Heart left ventricle (tissue), 16 donors: ENCODE measurements around the gene PLAC8. TPM values are rescaled to one million over a fixed set of nuclear protein-coding genes. Genes with fewer than 3 reads are reported as not detected.
"Not testable (repeated sequence)": the region's sequence is repeated elsewhere in the genome, so short reads cannot be mapped to it uniquely, and the experiment has no call there.

ENCODE experiments used
- ATAC-seq, 4 donors: fragments of 200-7000 bp; cut with Tn5 transposase; one replicate each; pipeline ENCODE4 v1.9.1; 2020 to 2022; ENCODE audit warnings: moderate library complexity in 4 of 4, mild to moderate bottlenecking in 3 of 4, moderate number of reproducible peaks in 1 of 4
- DNase-seq, 5 donors: peaks; one replicate each; pipeline ENCODE4 v3.0.0-alpha.2; 2020
- H3K27ac ChIP-seq, 12 donors: fragments of 200-600 bp; sonication (generic) in 4 of 12; one replicate each; pipeline versions ENCODE4 v1.5.0 to v1.8.0; 2016 to 2022; ENCODE audit warnings: mild to moderate bottlenecking in 2 of 12
- H3K27me3 ChIP-seq, 9 donors: fragments of 200-600 bp; sonication (generic) in 2 of 9; one replicate each; pipeline versions ENCODE4 v1.5.1 to v1.8.0; 2016 to 2022; ENCODE audit warnings: mild to moderate bottlenecking in 3 of 9
- H3K36me3 ChIP-seq, 9 donors: fragments of 200-600 bp; sonication (generic) in 2 of 9; one replicate each; pipeline versions ENCODE4 v1.5.0 to v1.8.0; 2018 to 2022; ENCODE audit warnings: mild to moderate bottlenecking in 2 of 9
- H3K4me1 ChIP-seq, 12 donors: fragments of 200-600 bp; sonication (generic) in 4 of 12; one replicate each; pipeline versions ENCODE4 v1.5.0 to v1.8.0; 2016 to 2022; ENCODE audit warnings: mild to moderate bottlenecking in 3 of 12
- H3K4me3 ChIP-seq, 12 donors: fragments of 200-600 bp; sonication (generic) in 4 of 12; one replicate each; pipeline versions ENCODE4 v1.5.0 to v1.8.0; 2017 to 2022; ENCODE audit warnings: mild to moderate bottlenecking in 9 of 12, moderate library complexity in 4 of 12
- H3K9me3 ChIP-seq, 12 donors: fragments of 200-600 bp; sonication (generic) in 4 of 12; one replicate each; pipeline versions ENCODE4 v1.5.0 to v1.8.0; 2016 to 2022; ENCODE audit warnings: mild to moderate bottlenecking in 1 of 12
- CTCF ChIP-seq, 12 donors: fragments of 200-600 bp; sonication (generic) in 4 of 12; IDR thresholded peaks; one replicate each; pipeline versions ENCODE4 v1.5.0 to v1.8.0; 2018 to 2022; ENCODE audit warnings: antibody characterized with exemption in 12 of 12, mild to moderate bottlenecking in 5 of 12
- POLR2A ChIP-seq, 2 donors: fragments of 450-650 bp; IDR thresholded peaks; one replicate each; pipeline ENCODE4 v1.6.1; 2017; ENCODE audit warnings: antibody characterized with exemption in 2 of 2, mild to moderate bottlenecking in 2 of 2, moderate library complexity in 2 of 2
- WGBS, 4 donors: extraction: QIAGEN DNeasy Blood & Tissue Kit in 2 of 4; methylation state at CpG; one replicate each; pipeline versions ENCODE4 v1.1.5 to v1.1.7; 2013 to 2018; 5-methylcytosine and 5-hydroxymethylcytosine counted together
- intact Hi-C, 10 donors: fragments of 100-400 bp; cut with DNase I; formaldehyde crosslinking; loops; one replicate each; pipeline versions ENCODE4 v1.11.1 to v1.14.2; 2022
- polyA plus RNA-seq, 2 donors: library from polyadenylated mRNA; stranded (reverse); fragments of 200-250 nt; gene quantifications; one replicate each; pipeline ENCODE4 v1.2.3, GENCODE V29; 2013
- total RNA-seq, 9 donors: library from RNA; depleted of rRNA in 2 of 9; stranded (reverse); fragments of >200 nt in 2 of 9; fragmentation: NEBNext Ultra II Directional in 3 of 9; extraction: Animal tissue kit (Norgen Biotek cat#: 25700) in 3 of 9; gene quantifications; one replicate each; pipeline versions ENCODE4 v1.1.0 to v1.2.4, GENCODE V29; 2016 to 2023
- donor health status: ischemic (EF 13 %, LVEDD 7.1; RV severe dilation, severe dysfunction).
- donor health status: healthy with polysubstance abuse.
- donor health status: DM: no; HTN: yes; CAD: no.
- donor health status: DM: no; HTN: no; CAD: no.
- donor health status: ischemic (EF 25% LVEDD 6.9; RV normal size, moderate dysfunction).
- donor health status: ischemic (EF 25% LVEDD 5.7; RV mildly dilated, moderate dysfunction).
- donor health status: healthy.
- donor health status: DM: yes; HTN: yes; CAD: no.
- donor health status: ischemic (EF 35%, LVEDD 5.7; RV mildly dilated, moderate dysfunction).
- donor health status: nonischemic (EF 11% LVEDD 7.7; RV severe dilation, severe dysfunction).
- donor health status: DM: yes; HTN: yes; CAD: no.
- donor health status: PGD.
- donor health status: ischemic (EF 29% LVEDD 5.4; RV normal size, mild dysfunction).
- donor health status: nonischemic (EF 23%, LVEDD 6.1; RV moderate dilation, normal function).

PLAC8 gene
- total and polyA plus RNA-seq, 11 donors = 0.31 to 11.3 (median 0.79) TPM; not detected in 2

GRCh38 chr4:83112678-83113428 is 1.7 kb downstream of the PLAC8 start:
- Histone ChIP-seq H3K4me3 (peak overlapping the region in 1 of 12 donors; percentile 75), H3K27ac (peak overlapping the region in 1 of 12 donors; percentile 91), H3K9me3 (no peaks in the 10 kb centered on the region), H3K36me3 (no peaks in the 10 kb centered on the region), H3K4me1 (peaks cover 0 to 36% (median 5%) of the 10 kb centered on the region in 12 donors), H3K27me3 (peaks cover 0 to 10% (median 0%) of the 10 kb centered on the region in 9 donors)
- no peak for TF ChIP-seq CTCF (IDR thresholded peaks at IDR 0.05)
- TF ChIP-seq POLR2A (IDR thresholded peaks at IDR 0.05) = no peak
- no peak for ATAC-seq
- WGBS, 4 donors = 81 to 92% (median 84%) methylated on average over 16 of the region's 16 CpGs
- intact Hi-C loops = no loop called here
- no peak for DNase-seq

GRCh38 chr4:83112231-83112630 is 2.3 kb downstream of the PLAC8 start:
- no peaks in the 10 kb centered on the region for H3K36me3 ChIP-seq
- no peak for ATAC-seq
- peak overlapping the region in 1 of 12 donors; percentile 91 for H3K27ac ChIP-seq
- intact Hi-C loops = no loop called here
- TF ChIP-seq POLR2A (IDR thresholded peaks at IDR 0.05) = no peak
- no peak for TF ChIP-seq CTCF (IDR thresholded peaks at IDR 0.05)
- no peaks in the 10 kb centered on the region for H3K9me3 ChIP-seq
- no peak for DNase-seq
- 68 to 85% (median 83%) methylated on average over 2 of the region's 2 CpGs for WGBS, 4 donors
- peaks cover 0 to 36% (median 5%) of the 10 kb centered on the region in 12 donors for H3K4me1 ChIP-seq
- peaks cover 0 to 8% (median 0%) of the 10 kb centered on the region in 9 donors for H3K27me3 ChIP-seq
- H3K4me3 ChIP-seq = peak overlapping the region in 1 of 12 donors; percentile 75

GRCh38 chr4:83111751-83112141 is 2.8 kb downstream of the PLAC8 start:
- ATAC-seq, intact Hi-C loops, H3K27me3 ChIP-seq, H3K9me3 ChIP-seq, DNase-seq, H3K36me3 ChIP-seq: not testable (repeated sequence)
- WGBS, 4 donors = 84 to 92% (median 89%) methylated on average over 7 of the region's 7 CpGs
- Histone ChIP-seq H3K4me3 (peak overlapping the region in 1 of 12 donors; percentile 75), H3K27ac (peak overlapping the region in 1 of 12 donors; percentile 91), H3K4me1 (peaks cover 0 to 36% (median 5%) of the 10 kb centered on the region in 12 donors)

GRCh38 chr4:83110970-83111750 is 3.4 kb downstream of the PLAC8 start:
- H3K36me3 ChIP-seq = no peaks in the 10 kb centered on the region
- ATAC-seq (no peak), DNase-seq (no peak)
- peaks cover 0 to 8% (median 0%) of the 10 kb centered on the region in 9 donors for H3K27me3 ChIP-seq
- TF ChIP-seq POLR2A (IDR thresholded peaks at IDR 0.05) (no peak), CTCF (IDR thresholded peaks at IDR 0.05) (no peak)
- 85 to 89% (median 87%) methylated on average over 8 of the region's 8 CpGs for WGBS, 4 donors
- intact Hi-C loops = no loop called here
- H3K4me1 ChIP-seq = peaks cover 0 to 36% (median 5%) of the 10 kb centered on the region in 12 donors
- peak overlapping the region in 1 of 12 donors; percentile 75 for H3K4me3 ChIP-seq
- peak overlapping the region in 1 of 12 donors; percentile 91 for H3K27ac ChIP-seq
- H3K9me3 ChIP-seq = no peaks in the 10 kb centered on the region
